ENCODE data around the gene SLC8A3. TPM values are rescaled to one million over a fixed set of nuclear protein-coding genes. Genes with fewer than 3 reads are reported as not detected.

SLC8A3 gene
- total RNA-seq, 2 experiments from 2014 or later: not detected

GRCh38 chr14:70149596-70150165 is 39.1 kb downstream of the SLC8A3 start:
- Histone ChIP-seq H3K4me2 (ENCODE audit: low read length) (no peak overlapping the region), H3K4me1 (ENCODE audit: insufficient read depth, low read length, poor library complexity, severe bottlenecking) (no peaks in the 10 kb centered on the region), H3K36me3 (ENCODE audit: insufficient read depth, low read length) (no peaks in the 10 kb centered on the region), H3K9me2 (ENCODE audit: insufficient read depth, low read length) (no peaks in the 10 kb centered on the region), H2AFZ (ENCODE audit: low read length) (no peak overlapping the region), H3K79me2 (ENCODE audit: insufficient read depth, low read depth, low read length) (no peaks in the 10 kb centered on the region), H4K20me1 (ENCODE audit: insufficient read depth, low read length) (no peaks in the 10 kb centered on the region), H3K4me3 (ENCODE audit: low read depth, low read length, poor library complexity, severe bottlenecking) (no peak overlapping the region), H3K9me3 (ENCODE audit: low read length) (no peaks in the 10 kb centered on the region), H3K27ac (ENCODE audit: low read depth, low read length, poor library complexity, severe bottlenecking) (no peak overlapping the region)
- CTCF ChIA-PET (ENCODE audit: unreplicated experiment): no interaction called here
- intact Hi-C loops (cut with micrococcal nuclease; ENCODE audit: unreplicated experiment): no loop called here
- no TSS peak for BruUV-seq (replicated peaks)
- POLR2A ChIA-PET: no interaction called here
- no peak for DNase-seq (ENCODE audit: low spot score)
- TF ChIP-seq EZH2phosphoT487 (IDR thresholded peaks at IDR 0.05; ENCODE audit: borderline replicate concordance, low read depth, low read length): no peak
- no peak for TF ChIP-seq CTCF (conservative IDR thresholded peaks at IDR 0.05; ENCODE audit: low read length)

GRCh38 chr14:70148911-70149595 is 39.7 kb downstream of the SLC8A3 start:
- H3K36me3 ChIP-seq (ENCODE audit: insufficient read depth, low read length): no peaks in the 10 kb centered on the region
- POLR2A ChIA-PET: no interaction called here
- H4K20me1 ChIP-seq (ENCODE audit: insufficient read depth, low read length): no peaks in the 10 kb centered on the region

More at GRCh38 chr14:70148911-70149595, 39.7 kb downstream of the SLC8A3 start:
- no TSS peak for BruUV-seq (replicated peaks)
- TF ChIP-seq CTCF (conservative IDR thresholded peaks at IDR 0.05; ENCODE audit: low read length): no peak
- no peaks in the 10 kb centered on the region for H3K79me2 ChIP-seq (ENCODE audit: insufficient read depth, low read depth, low read length)
- H3K4me3 ChIP-seq (ENCODE audit: low read depth, low read length, poor library complexity, severe bottlenecking): no peak overlapping the region
- no peak overlapping the region for H3K4me2 ChIP-seq (ENCODE audit: low read length)
- no peak overlapping the region for H2AFZ ChIP-seq (ENCODE audit: low read length)
- no peak for DNase-seq (ENCODE audit: low spot score)
- CTCF ChIA-PET (ENCODE audit: unreplicated experiment): no interaction called here
- H3K27ac ChIP-seq (ENCODE audit: low read depth, low read length, poor library complexity, severe bottlenecking): no peak overlapping the region
- no peaks in the 10 kb centered on the region for H3K9me3 ChIP-seq (ENCODE audit: low read length)
- H3K4me1 ChIP-seq (ENCODE audit: insufficient read depth, low read length, poor library complexity, severe bottlenecking): no peaks in the 10 kb centered on the region
- H3K9me2 ChIP-seq (ENCODE audit: insufficient read depth, low read length): no peaks in the 10 kb centered on the region
- intact Hi-C loops (cut with micrococcal nuclease; ENCODE audit: unreplicated experiment): no loop called here
